Astrocyte (in vitro differentiated cells and primary cell): ENCODE results near the gene OR6B1. TPM values are rescaled to one million over a fixed set of nuclear protein-coding genes. Genes with fewer than 3 reads are reported as not detected.

Experiments used
- DNase-seq: peaks from one replicate; pipeline ENCODE4 v3.0.0-alpha.2; 2010; ENCODE audit warnings: low read depth
- FAIRE-seq: peaks from 2 replicates; lab custom pipeline; 2011; peaks lifted over from hg19 to GRCh38; lab: Jason Lieb, UNC
- H2AFZ ChIP-seq: 2 replicates; pipeline ENCODE4 v1.6.0; 2012; ENCODE audit warnings: low read depth, low read length, inconsistent platforms
- H3K27ac ChIP-seq: 2 replicates; pipeline ENCODE4 v1.5.1; 2011; ENCODE audit warnings: low read depth, low read length, inconsistent platforms
- H3K27me3 ChIP-seq: 2 replicates; pipeline ENCODE4 v1.6.0; 2011; ENCODE audit warnings: low read length, inconsistent platforms; ENCODE audit not compliant: insufficient read depth
- H3K36me3 ChIP-seq: 2 replicates; pipeline ENCODE4 v1.5.1; 2011; ENCODE audit warnings: low read length, inconsistent platforms; ENCODE audit not compliant: insufficient read depth
- H3K4me1 ChIP-seq: 2 replicates; pipeline ENCODE4 v1.5.1; 2011; ENCODE audit warnings: low read length, inconsistent platforms; ENCODE audit not compliant: insufficient read depth
- H3K4me2 ChIP-seq: 2 replicates; pipeline ENCODE4 v1.6.0; 2012; ENCODE audit warnings: low read length, inconsistent platforms
- H3K4me3 ChIP-seq: 2 replicates; pipeline ENCODE4 v1.5.1; 2011; ENCODE audit warnings: low read depth, mild to moderate bottlenecking, low read length, inconsistent platforms; ENCODE audit not compliant: insufficient read depth
- H3K79me2 ChIP-seq: 2 replicates; pipeline ENCODE4 v1.6.0; 2012; ENCODE audit warnings: mild to moderate bottlenecking, low read length, inconsistent platforms; ENCODE audit not compliant: insufficient read depth
- H3K9ac ChIP-seq: 2 replicates; pipeline ENCODE4 v1.6.0; 2012; ENCODE audit warnings: mild to moderate bottlenecking, low read length, inconsistent platforms
- H3K9me3 ChIP-seq: 2 replicates; pipeline ENCODE4 v1.5.1; 2012; ENCODE audit warnings: low read depth, mild to moderate bottlenecking, low read length, inconsistent platforms; ENCODE audit not compliant: insufficient read depth
- H4K20me1 ChIP-seq: 2 replicates; pipeline ENCODE4 v1.6.0; 2012; ENCODE audit warnings: low read length, inconsistent platforms; ENCODE audit not compliant: insufficient read depth
- H3K27ac Mint-ChIP-seq: one replicate; pipeline ENCODE4 v1.8.0; 2021; ENCODE audit warnings: mild to moderate bottlenecking, mixed read lengths; ENCODE audit not compliant: unreplicated experiment
- H3K27me3 Mint-ChIP-seq: one replicate; pipeline ENCODE4 v1.8.0; 2021; ENCODE audit warnings: low read depth, mixed read lengths; ENCODE audit not compliant: unreplicated experiment
- H3K36me3 Mint-ChIP-seq: one replicate; pipeline ENCODE4 v1.8.0; 2021; ENCODE audit warnings: low read depth, mixed read lengths; ENCODE audit not compliant: unreplicated experiment
- H3K4me1 Mint-ChIP-seq: one replicate; pipeline ENCODE4 v1.8.0; 2021; ENCODE audit warnings: low read depth, mixed read lengths; ENCODE audit not compliant: unreplicated experiment
- H3K4me3 Mint-ChIP-seq: one replicate; pipeline ENCODE4 v1.8.0; 2021; ENCODE audit warnings: mild to moderate bottlenecking, moderate library complexity, mixed read lengths; ENCODE audit not compliant: unreplicated experiment
- H3K9me3 Mint-ChIP-seq: one replicate; pipeline ENCODE4 v1.8.0; 2021; ENCODE audit warnings: mild to moderate bottlenecking, mixed read lengths; ENCODE audit not compliant: unreplicated experiment
- EZH2 ChIP-seq: IDR thresholded peaks from 2 replicates; pipeline ENCODE4 v1.6.1; 2012; ENCODE audit warnings: mild to moderate bottlenecking, low read length, inconsistent platforms; ENCODE audit not compliant: insufficient read depth
- total RNA-seq: library from RNA; stranded (reverse); gene quantifications from 2 replicates; pipeline ENCODE4 v1.2.1, GENCODE V29; 2021
- TF ChIP-seq, protein P1 (sequence below): IDR thresholded peaks from 2 replicates; pipeline ENCODE4 v1.5.1; 2011; ENCODE audit warnings: low read depth, mild to moderate bottlenecking, inconsistent platforms, low read length, moderate library complexity; ENCODE audit not compliant: insufficient read depth

The OR6B1 gene
- total RNA-seq, 1 donor from 2014 or later, result not detected

DNA sequence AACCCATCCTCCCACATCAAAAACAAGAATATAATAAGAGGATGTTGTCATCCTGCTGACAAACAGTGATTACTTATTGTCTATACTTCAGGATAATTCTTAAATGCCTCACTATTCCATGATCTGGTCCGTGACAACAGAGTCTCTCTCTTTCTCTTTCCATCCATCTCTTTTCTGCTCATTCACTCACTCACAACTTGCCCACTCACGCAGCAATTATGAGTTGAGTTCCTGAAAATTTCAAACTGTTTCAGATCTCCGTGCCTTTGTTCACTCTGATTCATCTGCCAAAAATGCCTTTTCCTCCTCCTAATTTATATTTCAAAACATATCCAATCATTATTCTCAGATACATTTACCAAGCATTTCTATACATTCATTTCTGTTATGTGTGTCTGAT is 1.4 kb downstream of the OR6B1 start:
- DNase-seq, result no peak
- no peaks in the 10 kb centered on the region for H3K36me3 ChIP-seq
- H3K9ac ChIP-seq, result no peak overlapping the region
- no peaks in the 10 kb centered on the region for H4K20me1 ChIP-seq
- Mint-ChIP-seq H3K4me3 (no peak overlapping the region), H3K36me3 (no peaks in the 10 kb centered on the region), H3K9me3 (no peaks in the 10 kb centered on the region), H3K4me1 (no peaks in the 10 kb centered on the region), H3K27me3 (no peaks in the 10 kb centered on the region), H3K27ac (no peak overlapping the region)
- no peak overlapping the region for H3K4me3 ChIP-seq
- H2AFZ ChIP-seq, result no peak overlapping the region
- H3K9me3 ChIP-seq, result no peaks in the 10 kb centered on the region
- peak overlapping the region; percentile 10 for H3K4me2 ChIP-seq
- TF ChIP-seq, protein P1, sequence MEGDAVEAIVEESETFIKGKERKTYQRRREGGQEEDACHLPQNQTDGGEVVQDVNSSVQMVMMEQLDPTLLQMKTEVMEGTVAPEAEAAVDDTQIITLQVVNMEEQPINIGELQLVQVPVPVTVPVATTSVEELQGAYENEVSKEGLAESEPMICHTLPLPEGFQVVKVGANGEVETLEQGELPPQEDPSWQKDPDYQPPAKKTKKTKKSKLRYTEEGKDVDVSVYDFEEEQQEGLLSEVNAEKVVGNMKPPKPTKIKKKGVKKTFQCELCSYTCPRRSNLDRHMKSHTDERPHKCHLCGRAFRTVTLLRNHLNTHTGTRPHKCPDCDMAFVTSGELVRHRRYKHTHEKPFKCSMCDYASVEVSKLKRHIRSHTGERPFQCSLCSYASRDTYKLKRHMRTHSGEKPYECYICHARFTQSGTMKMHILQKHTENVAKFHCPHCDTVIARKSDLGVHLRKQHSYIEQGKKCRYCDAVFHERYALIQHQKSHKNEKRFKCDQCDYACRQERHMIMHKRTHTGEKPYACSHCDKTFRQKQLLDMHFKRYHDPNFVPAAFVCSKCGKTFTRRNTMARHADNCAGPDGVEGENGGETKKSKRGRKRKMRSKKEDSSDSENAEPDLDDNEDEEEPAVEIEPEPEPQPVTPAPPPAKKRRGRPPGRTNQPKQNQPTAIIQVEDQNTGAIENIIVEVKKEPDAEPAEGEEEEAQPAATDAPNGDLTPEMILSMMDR, result no peak
- no peak for TF ChIP-seq EZH2
- no peaks in the 10 kb centered on the region for H3K4me1 ChIP-seq
- H3K27ac ChIP-seq, result no peak overlapping the region
- FAIRE-seq, result no peak
- H3K79me2 ChIP-seq, result no peaks in the 10 kb centered on the region
- no peaks in the 10 kb centered on the region for H3K27me3 ChIP-seq

DNA sequence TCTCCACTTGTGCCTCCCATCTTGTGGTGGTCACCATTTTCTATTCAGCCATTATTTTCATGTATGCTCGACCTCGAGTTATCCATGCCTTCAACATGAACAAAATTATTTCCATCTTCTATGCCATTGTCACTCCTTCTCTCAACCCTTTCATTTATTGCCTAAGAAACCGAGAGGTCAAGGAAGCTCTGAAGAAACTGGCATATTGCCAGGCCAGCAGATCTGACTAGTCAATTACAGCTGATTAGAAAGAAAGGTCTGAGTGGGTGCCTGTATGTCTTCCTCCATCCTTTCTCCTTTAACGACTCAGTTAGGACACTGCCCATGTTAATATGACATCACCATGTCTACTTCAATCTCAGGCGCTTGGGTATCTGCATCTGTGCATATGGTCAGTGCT is 4.6 kb downstream of the OR6B1 start:
- TF ChIP-seq, protein P1, result no peak
- no peak for TF ChIP-seq EZH2
- H3K4me1 Mint-ChIP-seq, result no peaks in the 10 kb centered on the region
- Histone ChIP-seq H2AFZ (no peak overlapping the region), H3K9me3 (peaks cover 4% of the 10 kb centered on the region), H3K9ac (no peak overlapping the region), H3K4me3 (no peak overlapping the region), H3K36me3 (no peaks in the 10 kb centered on the region), H3K4me2 (no peak overlapping the region), H3K79me2 (no peaks in the 10 kb centered on the region), H4K20me1 (no peaks in the 10 kb centered on the region), H3K27ac (no peak overlapping the region), H3K27me3 (no peaks in the 10 kb centered on the region), H3K4me1 (no peaks in the 10 kb centered on the region)
- FAIRE-seq, result no peak
- no peak overlapping the region for H3K4me3 Mint-ChIP-seq
- H3K9me3 Mint-ChIP-seq, result peaks cover 8% of the 10 kb centered on the region
- H3K27me3 Mint-ChIP-seq, result no peaks in the 10 kb centered on the region
- no peak overlapping the region for H3K27ac Mint-ChIP-seq
- H3K36me3 Mint-ChIP-seq, result no peaks in the 10 kb centered on the region
- no peak for DNase-seq

DNA sequence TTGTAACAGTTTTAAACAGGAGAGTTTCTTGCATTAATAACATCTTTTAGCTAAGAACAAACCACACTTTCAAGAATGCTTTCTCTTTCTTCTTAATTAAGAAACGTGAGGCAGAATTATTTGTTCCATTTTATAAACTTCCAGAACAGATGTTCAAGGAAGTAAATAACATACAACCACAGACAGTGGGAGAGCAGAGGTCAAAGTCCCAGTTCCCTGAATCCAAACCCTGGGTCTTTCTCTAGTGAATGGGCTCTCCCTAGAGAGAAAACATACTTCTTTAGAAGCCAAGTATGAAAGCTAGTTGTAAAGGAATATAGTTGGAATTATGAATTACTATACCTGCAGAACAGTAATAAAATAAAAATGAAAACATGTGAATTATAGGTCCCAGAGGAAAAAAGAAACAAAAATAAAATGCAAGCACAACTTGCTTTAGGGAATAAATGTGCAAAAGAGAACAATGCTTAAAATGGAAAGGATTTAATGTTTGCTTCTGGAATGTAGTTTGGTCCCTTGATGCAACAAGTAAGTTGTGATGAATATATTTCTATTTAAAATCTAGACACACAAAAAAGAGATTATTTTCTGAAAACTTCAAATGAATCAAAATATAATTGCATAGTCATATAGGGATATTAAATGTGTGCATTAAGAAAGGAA is 6.0 kb downstream of the OR6B1 start:
- Histone ChIP-seq H3K27me3 (no peaks in the 10 kb centered on the region), H3K4me1 (no peaks in the 10 kb centered on the region), H2AFZ (no peak overlapping the region), H3K9me3 (peaks cover 8% of the 10 kb centered on the region), H3K4me3 (no peak overlapping the region), H3K9ac (no peak overlapping the region), H3K27ac (no peak overlapping the region), H4K20me1 (no peaks in the 10 kb centered on the region), H3K79me2 (no peaks in the 10 kb centered on the region), H3K36me3 (no peaks in the 10 kb centered on the region), H3K4me2 (no peak overlapping the region)
- no peak overlapping the region for H3K4me3 Mint-ChIP-seq
- no peaks in the 10 kb centered on the region for H3K36me3 Mint-ChIP-seq
- no peak for TF ChIP-seq EZH2
- TF ChIP-seq, protein P1, result no peak
- DNase-seq (no peak), FAIRE-seq (no peak)
- H3K27ac Mint-ChIP-seq, result no peak overlapping the region
- no peaks in the 10 kb centered on the region for H3K27me3 Mint-ChIP-seq
- H3K4me1 Mint-ChIP-seq, result no peaks in the 10 kb centered on the region
- H3K9me3 Mint-ChIP-seq, result peaks cover 11% of the 10 kb centered on the region
